ENCODE data around the gene RPL37.

The RPL37 gene

GRCh38 chr5:40791715-40792139 lies 43.3 kb downstream of the RPL37 start:
- no peak for TF ChIP-seq CTCF (IDR thresholded peaks at IDR 0.05)

GRCh38 chr5:40790947-40791593 lies 44.0 kb downstream of the RPL37 start:
- TF ChIP-seq CTCF (IDR thresholded peaks at IDR 0.05) = no peak

- TF ChIP-seq CTCF (IDR thresholded peaks at IDR 0.05) = no peak
These were observed 47.0 kb downstream of the RPL37 start for GRCh38 chr5:40787986-40788385.

GRCh38 chr5:40784916-40785315 lies 50.1 kb downstream of the RPL37 start:
- no peak for TF ChIP-seq CTCF (IDR thresholded peaks at IDR 0.05)

GRCh38 chr5:40784027-40784653 lies 50.9 kb downstream of the RPL37 start:
- TF ChIP-seq CTCF (IDR thresholded peaks at IDR 0.05) = no peak

GRCh38 chr5:40781843-40782409 lies 53.1 kb downstream of the RPL37 start:
- no peak for TF ChIP-seq CTCF (IDR thresholded peaks at IDR 0.05)

GRCh38 chr5:40780858-40781257 lies 54.2 kb downstream of the RPL37 start:
- TF ChIP-seq CTCF (IDR thresholded peaks at IDR 0.05) = no peak

All from LNCAP (cell line).